ENCODE measurements around the gene ASB8.

ASB8 gene, protein sequence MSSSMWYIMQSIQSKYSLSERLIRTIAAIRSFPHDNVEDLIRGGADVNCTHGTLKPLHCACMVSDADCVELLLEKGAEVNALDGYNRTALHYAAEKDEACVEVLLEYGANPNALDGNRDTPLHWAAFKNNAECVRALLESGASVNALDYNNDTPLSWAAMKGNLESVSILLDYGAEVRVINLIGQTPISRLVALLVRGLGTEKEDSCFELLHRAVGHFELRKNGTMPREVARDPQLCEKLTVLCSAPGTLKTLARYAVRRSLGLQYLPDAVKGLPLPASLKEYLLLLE

DNA sequence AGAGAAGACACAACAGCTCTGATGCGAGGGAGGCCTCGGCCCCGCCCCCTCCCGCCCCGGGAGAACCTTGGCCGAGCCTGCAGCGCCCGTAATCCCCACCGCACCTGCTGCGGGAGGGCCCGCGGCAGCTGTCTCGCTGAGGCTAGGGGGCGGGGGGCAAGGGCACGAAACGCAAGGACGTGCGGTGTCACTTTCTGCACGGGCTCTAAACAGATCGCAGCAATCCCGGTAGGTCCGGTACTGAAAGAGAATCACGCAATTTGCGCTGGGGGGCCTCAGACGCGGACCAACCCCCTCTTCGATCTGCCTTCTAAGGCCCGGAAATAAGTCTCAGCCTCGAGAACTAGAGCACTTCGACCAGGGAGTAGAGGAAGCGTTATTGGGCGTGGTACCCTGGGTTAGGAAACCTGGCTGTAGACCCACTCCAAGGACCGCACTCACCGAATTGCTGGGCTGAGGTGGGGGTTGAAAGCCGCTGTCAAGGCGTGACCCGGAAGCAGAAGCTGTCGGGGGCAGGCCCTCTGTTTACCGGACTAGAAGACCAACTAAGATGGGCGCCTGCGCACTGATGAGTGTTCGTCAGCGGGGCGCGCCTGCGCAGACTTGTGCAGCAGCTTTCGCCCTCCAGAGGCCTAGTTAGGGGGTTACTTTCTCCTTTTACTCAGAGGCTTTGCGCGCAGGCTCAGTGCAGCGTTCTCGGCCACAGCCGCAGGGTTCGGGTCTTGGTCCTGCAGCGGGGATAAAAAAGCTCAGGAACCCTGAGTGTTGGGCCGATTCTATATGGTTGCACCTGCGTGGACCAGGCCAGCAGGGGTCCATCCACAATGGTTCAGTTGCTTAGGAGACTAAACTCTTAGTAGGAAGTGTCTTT, at the start of gene ASB8:
TSS of gene ASB8 (minus strand) at position 498 of the 871 bp plus-strand sequence. CDS start 4,019 bp downstream, outside the sequence.
- DNase-seq, result peak; percentile 100

DNA sequence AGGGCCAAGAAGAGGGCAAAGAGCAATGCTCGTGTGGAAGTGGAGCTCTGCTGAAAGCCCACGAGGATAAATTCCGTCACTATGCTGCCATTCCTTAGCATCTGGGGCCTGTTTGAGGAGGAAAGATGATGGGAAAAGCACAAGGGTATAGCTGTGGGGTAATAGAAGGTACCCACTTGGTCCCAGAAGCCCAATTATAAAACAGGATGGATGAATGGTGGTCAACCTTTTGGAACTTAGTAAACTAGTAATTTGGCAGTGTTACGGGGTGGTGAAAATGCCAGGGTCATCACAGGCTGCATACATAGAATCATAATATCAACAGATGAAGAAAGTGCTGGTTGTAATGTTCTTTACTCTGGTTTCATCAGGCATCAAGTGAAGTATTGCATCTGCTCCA, 45.9 kb upstream of the ASB8 start, which contains the start of gene OR10AD1:
TSS of gene OR10AD1 (minus strand) at position 101 of the 400 bp plus-strand sequence. CDS start at position 101, 0 bp downstream.
- DNase-seq, result no peak

DNA sequence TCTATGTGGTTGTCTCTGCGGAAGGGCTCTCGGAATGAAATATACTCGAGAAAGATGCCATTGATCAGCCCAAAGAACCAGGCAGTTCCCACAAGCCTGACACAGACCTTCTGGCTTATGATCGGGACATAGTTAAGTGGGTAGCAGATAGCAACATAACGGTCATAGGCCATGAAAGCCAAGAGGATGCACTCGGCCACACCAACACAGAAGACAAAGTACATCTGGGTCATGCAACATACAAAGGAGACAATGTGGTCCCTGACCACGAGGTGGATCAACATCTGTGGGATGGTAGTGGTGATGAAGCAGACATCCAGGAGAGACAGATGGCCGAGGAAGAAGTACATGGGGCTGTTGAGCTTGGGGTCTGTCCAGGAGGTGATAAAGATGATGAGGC, 45.5 kb upstream of the ASB8 start:
- DNase-seq, result no peak

DNA sequence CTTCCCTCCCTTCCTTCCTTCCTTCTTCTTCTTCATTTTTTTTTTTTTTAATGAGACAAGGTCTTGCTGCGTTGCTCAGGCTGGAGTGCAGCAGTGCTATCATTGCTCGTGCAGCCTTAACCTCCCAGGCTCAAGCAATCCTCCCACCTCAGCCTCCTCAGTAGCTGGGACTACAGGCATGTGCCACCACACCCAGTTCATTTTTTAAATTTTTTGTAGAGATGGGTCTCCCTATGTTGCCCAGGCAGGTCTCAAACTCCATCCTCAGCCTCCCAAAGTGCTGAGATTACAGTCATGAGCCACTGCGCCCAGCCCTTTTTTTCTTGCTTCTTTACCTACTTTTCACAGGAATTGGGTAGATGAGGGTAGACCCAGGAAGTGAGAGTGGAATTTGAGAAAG, 44.2 kb upstream of the ASB8 start:
- no peak for DNase-seq

DNA sequence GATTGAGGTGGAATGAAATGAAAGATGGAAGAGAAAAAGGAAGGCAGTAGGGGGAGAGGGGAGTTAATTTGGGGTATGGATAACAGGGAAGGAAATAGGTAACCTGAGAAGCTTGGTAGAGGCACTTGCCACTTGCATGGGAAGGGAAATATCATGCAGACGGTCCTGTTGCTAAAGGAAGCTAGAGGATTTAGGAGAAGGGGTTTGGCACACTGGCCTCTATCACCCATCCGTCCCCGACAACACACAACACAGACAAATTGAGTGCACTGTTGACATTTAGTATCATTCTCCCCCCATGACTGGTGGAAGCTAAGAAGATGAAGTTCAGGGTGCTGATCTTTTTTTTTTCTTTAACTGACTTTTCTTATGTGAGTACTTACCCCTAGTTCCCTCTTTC, 43.8 kb upstream of the ASB8 start:
- no peak for DNase-seq

DNA sequence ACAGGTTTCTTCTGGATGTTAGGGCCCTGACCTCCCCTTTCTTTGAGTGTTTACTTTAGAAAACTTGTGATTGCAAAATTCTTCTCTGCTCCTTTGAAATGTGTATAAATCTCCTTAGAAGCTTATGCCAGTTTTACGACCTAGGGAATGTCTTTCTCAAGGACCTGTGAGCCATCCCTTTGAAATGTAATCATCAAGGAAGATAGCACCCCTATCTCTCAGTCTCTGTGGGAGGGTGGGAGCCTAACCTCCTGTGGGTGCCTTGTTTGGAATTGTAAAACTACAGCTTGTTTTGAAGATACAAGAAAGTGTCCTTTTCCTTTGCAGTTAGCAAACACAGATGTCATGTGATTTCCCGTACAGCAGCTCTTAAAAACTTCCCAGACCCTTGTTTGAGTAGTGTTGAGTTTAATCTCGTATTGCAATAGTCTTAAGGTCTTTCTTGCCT, 42.5 kb upstream of the ASB8 start:
- DNase-seq, result no peak

DNA sequence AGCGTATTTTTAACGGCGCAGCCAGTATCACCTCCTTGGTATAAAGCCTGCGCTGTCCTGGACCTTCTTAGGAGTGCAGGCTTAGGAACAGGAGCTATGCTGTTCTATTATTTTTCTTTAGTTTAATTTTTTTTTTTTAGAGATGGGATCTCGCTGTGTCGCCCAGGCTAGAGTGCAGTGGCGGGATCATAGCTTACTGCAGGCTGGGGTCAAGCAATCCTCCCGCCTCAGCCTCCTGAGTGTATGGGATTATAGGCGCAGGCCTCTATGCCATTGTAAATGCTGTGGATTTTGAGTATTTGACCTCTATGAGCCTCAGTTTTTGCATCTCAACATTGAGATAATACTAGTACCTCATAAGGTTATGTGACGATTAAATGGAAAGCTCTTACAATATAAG, 41.7 kb upstream of the ASB8 start:
- DNase-seq, result no peak

DNA sequence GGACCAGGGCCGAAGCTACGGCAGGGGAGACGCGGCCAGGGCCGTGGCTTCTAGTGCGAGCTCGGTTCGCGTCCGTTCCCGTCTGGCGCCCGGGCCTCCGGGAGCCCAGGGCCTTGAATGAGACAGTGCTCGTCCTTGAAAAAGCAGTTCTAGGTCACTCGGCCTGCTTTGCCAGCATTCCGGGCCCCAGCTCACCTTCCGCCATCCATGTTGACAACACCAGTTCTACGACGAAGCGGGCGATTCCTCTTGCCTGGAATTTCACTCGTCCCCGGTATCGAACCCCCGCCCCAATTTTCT, 41.3 kb upstream of the ASB8 start:
- no peak for DNase-seq

DNA sequence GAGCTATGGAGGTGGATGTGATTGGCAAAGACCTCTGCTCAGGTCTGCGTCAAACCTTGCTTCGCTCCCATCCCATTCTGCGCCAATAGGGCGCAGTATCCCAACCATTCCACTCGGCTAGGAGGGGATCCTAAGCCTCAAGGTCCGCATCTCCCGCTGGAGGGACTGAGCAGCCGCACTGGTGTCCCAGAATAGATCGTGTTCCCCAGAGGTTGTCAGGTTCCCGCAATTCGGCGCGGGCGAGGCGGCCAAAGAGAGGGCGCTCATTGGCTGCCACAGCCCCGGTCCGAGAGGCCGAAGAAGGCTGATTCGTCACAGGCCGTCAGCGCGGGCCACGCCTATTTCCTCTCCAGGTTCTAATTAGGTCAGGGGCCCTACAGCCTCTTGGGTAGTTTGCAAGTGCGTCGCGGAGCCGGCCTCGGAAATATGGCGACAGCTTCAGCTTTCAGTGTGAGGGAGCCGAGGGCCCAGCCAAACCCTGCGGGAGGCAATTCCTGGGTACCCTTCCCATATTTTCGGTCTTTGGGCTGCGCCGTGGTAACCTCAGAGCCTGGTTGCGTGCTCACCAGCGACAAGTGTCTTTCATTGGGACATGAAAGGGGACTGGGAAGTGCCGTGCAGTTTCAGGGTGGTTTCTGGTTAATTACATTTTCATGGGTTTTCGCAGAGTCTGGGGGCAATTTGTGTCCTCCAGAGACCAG, 40.8 kb upstream of the ASB8 start:
- DNase-seq, result peak; percentile 100

DNA sequence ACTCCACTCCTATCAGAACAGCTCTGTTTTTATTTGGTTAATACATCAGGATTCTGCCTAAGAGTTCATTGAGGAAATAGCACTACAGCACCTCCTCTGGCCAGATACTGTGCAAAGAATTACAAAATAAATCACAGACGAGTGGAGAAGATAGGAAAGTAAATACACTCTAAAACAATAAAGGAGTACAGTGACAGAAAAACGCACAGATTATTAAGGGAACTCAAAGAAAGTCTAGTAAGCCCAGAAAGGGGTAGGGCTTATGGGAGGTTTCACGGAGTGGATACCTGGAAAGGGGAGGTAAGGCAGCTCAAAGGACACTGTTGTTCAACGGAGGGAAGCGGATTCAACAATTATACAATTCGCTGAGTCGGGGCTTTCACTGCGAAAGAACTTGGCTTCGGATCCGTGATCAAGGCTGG, 40.2 kb upstream of the ASB8 start:
- DNase-seq, result peak; percentile 62

DNA sequence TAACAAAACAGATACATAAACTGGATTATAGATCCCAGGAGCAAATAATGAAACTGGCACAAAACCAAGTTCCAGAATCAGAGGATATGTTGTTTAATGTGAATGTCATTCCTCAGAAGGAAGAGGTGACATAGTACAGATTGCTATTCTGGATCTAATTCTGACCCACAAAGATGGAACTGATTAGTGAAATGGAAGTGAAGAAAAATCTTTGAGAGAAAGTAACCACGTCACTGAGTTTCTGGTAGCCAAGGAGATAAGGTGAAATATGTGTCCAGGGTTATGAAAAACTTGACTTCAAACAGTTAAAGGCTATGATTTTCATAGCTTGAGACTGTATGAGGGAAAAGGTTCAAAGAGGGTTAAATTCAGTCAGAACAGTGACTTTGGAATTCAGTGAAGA, 37.5 kb upstream of the ASB8 start:
- DNase-seq, result no peak

DNA sequence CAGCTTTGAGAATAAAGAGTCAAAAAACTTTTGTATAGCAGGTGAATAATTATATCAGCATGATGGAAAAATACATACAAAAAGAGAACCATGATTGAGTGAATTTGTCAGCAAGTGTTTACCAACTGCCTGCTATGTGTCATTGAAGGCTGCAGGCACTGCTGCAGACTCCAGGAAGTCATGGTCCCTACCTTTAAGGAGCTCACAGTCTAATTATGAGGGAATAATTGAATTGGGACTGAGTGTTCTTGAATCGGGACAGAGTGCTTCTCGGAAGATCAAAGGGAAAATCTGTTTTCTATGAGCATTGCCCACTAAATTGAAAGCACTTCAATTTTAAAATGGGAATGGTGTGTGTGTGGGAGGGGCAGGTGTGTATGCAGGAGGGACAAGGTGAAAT, 36.3 kb upstream of the ASB8 start:
- DNase-seq, result no peak

DNA sequence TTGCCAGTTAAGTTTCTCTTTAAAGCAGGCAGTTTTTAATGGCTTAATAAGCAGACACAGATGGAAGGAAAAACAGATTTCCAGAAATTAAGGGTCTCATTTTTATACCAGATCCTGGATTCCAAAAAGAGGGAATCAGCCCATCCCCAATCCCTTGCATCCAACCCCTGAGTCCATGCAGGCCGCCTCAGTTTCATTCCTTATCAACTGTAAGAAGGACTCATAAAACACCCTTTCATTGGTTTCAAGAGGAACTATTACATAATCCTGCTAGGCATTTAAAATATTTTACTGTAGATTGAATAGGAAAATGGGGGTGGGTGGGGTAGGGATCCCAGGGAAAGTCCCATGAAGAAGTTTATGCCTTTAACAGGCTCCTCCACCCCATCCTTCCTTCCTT, 35.5 kb upstream of the ASB8 start:
- no peak for DNase-seq

DNA sequence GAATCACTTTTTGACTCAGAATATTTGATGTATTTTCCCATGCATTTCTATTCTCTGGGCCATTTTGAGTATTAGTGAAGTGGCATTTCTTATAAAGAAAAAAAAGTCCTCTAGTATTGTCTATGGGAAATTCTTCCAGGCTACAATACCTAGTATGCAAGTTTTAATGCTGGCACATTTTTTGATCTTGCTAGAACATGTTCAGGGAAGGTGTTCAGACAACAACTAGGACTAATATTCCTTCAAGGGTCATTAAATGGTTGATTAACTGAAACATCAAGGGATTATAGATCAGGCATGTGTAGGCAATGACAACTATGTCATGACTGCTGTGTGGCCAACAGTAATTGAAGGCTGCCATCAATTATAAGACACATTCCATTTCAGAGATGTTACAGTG, 33.8 kb upstream of the ASB8 start:
- DNase-seq, result no peak

DNA sequence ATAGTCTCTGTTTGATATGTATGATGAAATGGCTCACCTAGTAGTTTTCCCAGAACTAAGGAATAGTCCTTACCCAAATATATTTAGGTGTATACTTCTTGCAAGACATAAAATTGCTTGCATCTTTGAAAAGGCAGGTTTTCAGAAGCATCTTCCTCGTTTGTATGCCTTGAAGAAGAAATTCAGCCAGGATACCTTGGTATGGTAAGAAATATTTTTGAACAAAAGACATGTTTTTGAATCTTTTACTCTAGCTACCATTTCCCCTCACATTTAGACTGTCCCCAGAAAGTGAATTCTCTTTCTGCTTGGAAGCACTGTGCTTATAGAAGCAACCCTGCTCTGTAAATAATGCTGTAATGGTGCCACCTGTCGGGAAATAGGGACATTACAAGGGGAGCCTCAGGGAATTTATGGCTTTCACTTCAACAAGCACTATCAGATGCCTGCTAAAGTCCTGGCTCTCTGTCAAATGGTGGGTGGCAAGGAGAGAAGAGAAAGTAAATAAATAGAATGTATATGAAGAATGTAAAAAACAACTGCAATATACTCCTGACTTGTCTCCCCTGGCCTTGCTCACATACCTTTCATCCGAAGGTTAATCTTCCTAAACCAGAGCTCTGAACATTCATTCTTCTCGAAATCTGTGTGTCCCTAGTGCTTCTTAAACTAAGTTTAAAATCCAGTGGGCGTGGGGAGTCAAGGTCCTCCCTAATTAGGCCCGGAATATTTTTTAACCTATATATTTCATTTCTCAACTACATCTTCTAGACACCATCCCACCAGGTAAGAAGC, 32.2 kb upstream of the ASB8 start:
- peak; percentile 73 for DNase-seq

DNA sequence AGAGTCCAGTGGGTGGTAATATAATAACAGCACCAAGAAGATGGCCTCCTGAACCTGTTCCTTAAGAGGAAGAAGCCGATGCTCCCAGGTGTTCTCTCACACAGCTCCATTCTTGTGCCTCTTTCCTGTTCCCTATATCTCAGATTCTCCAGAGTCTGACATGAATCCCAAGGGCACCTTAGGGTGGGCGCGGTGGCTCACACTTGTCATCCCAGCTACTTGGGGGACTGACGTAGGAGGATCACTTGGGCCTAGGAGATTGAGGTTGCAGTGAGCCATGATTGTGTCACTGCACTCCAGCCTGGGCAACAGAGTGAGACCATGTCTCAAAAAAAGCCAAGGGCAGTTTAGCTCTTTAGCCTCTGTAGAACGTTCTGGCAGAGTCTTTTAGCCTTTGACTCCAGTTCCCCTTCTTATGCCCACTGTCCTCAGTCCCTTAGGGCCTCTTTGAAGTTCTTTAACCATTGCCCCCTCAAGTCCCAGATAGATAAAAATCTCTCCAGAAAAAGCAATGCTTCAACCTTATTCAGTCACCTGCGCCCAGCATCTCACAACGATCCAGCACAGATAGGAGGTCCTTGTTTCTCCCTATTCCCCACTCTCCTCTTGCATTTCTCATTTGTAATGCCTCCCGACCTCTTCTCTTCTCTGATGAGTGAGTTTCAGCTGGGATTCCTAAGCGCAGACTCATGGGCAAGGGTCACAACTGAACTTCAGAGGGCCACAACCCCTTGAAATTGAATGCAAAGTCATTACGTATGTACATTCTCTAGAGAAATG, 30.8 kb upstream of the ASB8 start:
- no peak for DNase-seq

DNA sequence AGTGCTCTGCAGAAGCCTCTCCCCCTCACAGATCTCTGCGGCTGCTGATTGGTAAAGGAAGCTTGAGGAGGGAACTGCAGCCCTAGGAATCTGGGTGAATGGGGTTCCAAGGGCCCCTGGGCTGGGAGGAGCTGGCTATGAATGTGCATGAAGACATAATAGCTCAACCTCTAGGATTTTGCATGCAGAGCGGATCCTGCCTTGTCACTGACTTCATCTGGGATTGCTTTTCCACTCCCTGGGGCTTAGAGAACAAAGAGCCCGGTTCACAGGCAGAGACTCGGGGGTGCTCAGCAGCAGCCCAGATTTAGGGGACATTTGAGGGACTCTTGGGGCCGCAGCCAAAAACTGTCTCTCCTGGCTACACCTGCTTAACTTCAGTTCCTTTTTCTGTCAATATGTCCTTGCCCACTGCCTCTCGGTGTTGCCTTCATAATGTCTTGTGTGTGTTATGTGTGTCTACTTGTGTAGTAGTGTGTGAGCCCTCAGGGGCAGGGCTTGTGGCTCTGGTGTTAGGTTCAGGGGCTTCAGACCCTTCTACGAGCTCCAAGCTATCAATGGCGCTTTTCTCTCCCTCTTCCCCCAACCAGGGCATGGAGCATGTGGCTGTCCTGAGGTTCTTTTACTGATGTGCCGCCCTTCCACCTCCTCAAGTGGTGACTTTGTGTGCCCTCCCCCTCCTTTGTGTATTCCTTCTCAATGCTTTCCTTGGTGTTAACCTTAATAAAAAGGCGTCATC, 28.0 kb upstream of the ASB8 start:
- DNase-seq, result no peak

DNA sequence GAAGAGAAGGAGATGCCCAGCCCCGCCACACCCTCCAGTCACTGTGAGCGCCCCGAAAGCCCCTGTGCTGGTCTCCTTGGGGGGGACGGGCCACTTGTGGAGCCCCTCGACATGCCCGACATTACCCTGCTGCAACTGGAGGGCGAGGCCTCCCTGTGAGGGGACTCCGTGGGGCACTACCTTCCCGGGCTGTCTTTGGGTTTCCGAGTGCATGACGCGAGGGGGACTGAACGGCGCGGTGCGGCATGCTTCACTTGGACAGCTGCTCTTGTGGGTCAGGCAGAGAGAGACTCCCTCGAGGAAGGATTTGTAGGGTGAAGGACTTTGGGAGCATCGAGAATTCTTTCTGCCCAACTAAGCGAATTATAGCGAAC, 27.2 kb upstream of the ASB8 start:
- no peak for DNase-seq

DNA sequence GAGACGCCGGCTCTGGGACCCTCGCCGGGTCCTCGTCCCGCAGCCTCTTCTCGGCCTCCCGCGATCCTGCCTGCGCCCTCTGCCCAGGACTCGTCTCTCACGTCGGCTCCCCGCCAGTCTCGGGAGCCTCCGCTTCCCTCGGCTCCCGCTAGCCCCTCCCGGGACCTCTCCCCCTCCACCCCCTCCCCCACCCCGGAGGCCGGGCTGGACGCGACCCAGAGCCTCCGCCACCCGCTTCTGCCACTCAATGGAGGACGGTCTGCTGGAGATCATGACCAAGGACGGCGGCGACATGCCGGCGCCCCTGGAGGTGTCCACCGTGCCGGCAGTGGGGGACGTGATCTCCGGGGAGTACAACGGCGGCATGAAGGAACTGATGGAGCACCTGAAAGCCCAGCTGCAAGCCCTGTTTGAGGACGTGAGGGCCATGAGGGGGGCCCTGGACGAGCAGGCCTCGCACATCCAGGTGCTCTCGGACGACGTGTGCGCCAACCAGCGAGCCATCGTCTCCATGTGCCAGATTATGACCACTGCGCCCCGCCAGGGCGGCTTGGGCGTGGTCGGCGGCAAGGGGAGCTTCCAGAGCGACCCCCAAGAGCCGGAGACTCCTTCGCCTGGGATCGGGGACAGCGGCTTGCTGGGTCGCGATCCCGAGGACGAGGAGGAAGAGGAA, 26.7 kb upstream of the ASB8 start:
- DNase-seq, result no peak

DNA sequence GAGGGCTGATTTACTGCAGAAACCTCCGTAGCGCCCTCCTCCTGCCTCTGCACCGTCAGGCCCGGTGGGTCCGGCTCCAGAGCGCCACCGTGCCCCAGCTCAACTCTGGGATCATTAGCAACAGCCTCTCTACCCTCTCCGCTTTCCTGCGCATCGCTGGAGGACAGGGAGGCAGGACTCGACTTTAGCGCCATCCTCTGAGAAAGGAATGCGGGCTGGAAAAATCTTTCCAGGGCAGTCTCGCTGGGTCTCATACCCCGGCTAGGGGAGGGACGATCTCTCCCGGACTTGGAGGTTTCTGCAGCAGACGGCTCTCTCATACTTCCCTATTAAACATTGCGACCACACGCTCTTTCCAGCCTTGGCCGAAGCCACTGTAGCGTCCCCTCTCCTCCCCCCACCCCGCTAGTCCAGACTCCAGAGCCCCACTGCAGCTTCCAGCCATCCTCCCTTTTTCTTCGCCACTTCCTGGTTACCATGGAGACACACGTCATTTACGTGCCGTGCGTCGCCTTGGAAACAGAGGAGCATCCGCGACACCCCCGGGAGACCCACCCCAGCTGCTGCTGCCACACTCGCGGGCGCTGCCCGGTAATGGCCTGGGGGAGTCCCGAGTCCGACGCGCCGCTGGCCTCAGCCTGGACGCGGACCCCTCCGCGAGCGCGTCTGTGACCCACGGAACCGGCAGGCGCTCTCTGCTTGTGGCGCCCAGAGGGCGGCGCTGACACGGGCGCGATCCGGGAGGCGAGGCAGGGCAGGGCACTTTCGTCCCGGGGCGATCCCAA, 26.0 kb upstream of the ASB8 start, which contains the start of gene CCDC184:
TSS of gene CCDC184 (plus strand) at position 554 of the 785 bp plus-strand sequence. CDS start 479 bp downstream, outside the sequence.
- peak; percentile 88 for DNase-seq

Measured in NCI-H1092 (cell line).